Spleen (tissue), 11 donors: ENCODE results near the gene SMIM21. TPM values are rescaled to one million over a fixed set of nuclear protein-coding genes. Genes with fewer than 3 reads are reported as not detected.

ENCODE experiments used
- DNase-seq: peaks from one replicate; pipeline ENCODE4 v3.0.0-alpha.2; 2020
- H3K27ac ChIP-seq, 8 donors: fragments of 200-600 bp; sonication (generic) in 7 of 8; 1 replicate in 4 of 8; 2 replicates in 4 of 8; pipeline versions ENCODE4 v1.5.0 to v1.8.0; 2016 to 2021; ENCODE audit warnings: inconsistent platforms in 4 of 8, mild to moderate bottlenecking in 4 of 8, moderate library complexity in 1 of 8
- H3K27me3 ChIP-seq, 7 donors: fragments of 200-600 bp; sonication (generic) in 6 of 7; replicated peaks in 1 of 7; 1 replicate in 4 of 7; 2 replicates in 3 of 7; pipeline versions ENCODE4 v1.5.0 to v1.8.0; 2016 to 2021; ENCODE audit warnings: inconsistent platforms in 3 of 7, mild to moderate bottlenecking in 1 of 7
- H3K36me3 ChIP-seq, 6 donors: fragments of 200-600 bp; sonication (generic) in 5 of 6; 1 replicate in 4 of 6; 2 replicates in 2 of 6; pipeline versions ENCODE4 v1.5.0 to v1.8.0; 2016 to 2021; ENCODE audit warnings: inconsistent platforms in 2 of 6
- H3K4me1 ChIP-seq, 6 donors: fragments of 200-600 bp; sonication (generic) in 5 of 6; 1 replicate in 3 of 6; 2 replicates in 3 of 6; pipeline versions ENCODE4 v1.5.0 to v1.8.0; 2016 to 2021; ENCODE audit warnings: inconsistent platforms in 3 of 6
- H3K4me3 ChIP-seq, 8 donors: fragments of 200-600 bp; sonication (generic) in 7 of 8; 1 replicate in 4 of 8; 2 replicates in 4 of 8; pipeline versions ENCODE4 v1.5.0 to v1.8.0; 2016 to 2021; ENCODE audit warnings: inconsistent platforms in 4 of 8, mild to moderate bottlenecking in 4 of 8, moderate library complexity in 2 of 8
- H3K9me3 ChIP-seq, 8 donors: fragments of 200-600 bp; sonication (generic) in 7 of 8; 1 replicate in 4 of 8; 2 replicates in 4 of 8; pipeline versions ENCODE4 v1.5.0 to v1.8.0; 2016 to 2021; ENCODE audit warnings: inconsistent platforms in 4 of 8
- CTCF ChIP-seq, 11 experiments: fragments of 200-600 bp in 7 of 11; fragments of 450-650 bp in 4 of 11; sonication (generic) in 4 of 11; IDR thresholded peaks in 8 of 11; conservative IDR thresholded peaks in 3 of 11; 1 replicate in 7 of 11; 2 replicates in 4 of 11; pipeline versions ENCODE4 v1.4.0 to v1.8.0; 2016 to 2021; ENCODE audit warnings: antibody characterized with exemption in 11 of 11, inconsistent platforms in 4 of 11, mild to moderate bottlenecking in 1 of 11
- POLR2A ChIP-seq, 3 donors: fragments of 450-650 bp; IDR thresholded peaks; one replicate each; pipeline ENCODE4 v1.5.1; 2017; ENCODE audit warnings: antibody characterized with exemption in 3 of 3, mild to moderate bottlenecking in 1 of 3
- POLR2AphosphoS5 ChIP-seq, 3 donors: sonication (generic); formaldehyde crosslinking; IDR thresholded peaks; one replicate each; pipeline ENCODE4 v1.5.1; 2017; ENCODE audit warnings: antibody characterized with exemption in 3 of 3
- WGBS, 5 donors: extraction: QIAGEN DNeasy Blood & Tissue Kit in 3 of 5; methylation state at CpG; one replicate each; pipeline versions ENCODE4 v1.1.5 to v1.1.7; 2013 to 2018; 5-methylcytosine and 5-hydroxymethylcytosine counted together
- intact Hi-C: fragments of 100-400 bp; cut with DNase I; formaldehyde crosslinking; loops from one replicate; pipeline ENCODE4 v1.15.0; 2023; ENCODE audit warnings: low total_unique reads
- polyA plus RNA-seq, 3 donors: library from polyadenylated mRNA; stranded (reverse); fragments of 200-250 nt; gene quantifications; one replicate each; pipeline ENCODE4 v1.2.1, GENCODE V29; 2013
- total RNA-seq, 7 donors: library from RNA; depleted of rRNA in 3 of 7; stranded (reverse); fragments of >200 nt in 3 of 7; fragmentation: NEBNext Ultra II Directional in 4 of 7; extraction: Animal tissue kit (Norgen Biotek cat#: 25700) in 4 of 7; gene quantifications; one replicate each; pipeline versions ENCODE4 v1.1.0 to v1.2.1, GENCODE V29; 2016 to 2021
- donor health status: healthy with polysubstance abuse.
- donor health status: DM: no; HTN: no; CAD: no; lungs with moderate emphysema.
- donor health status: DM: no; HTN: no; CAD: no.
- donor health status: Bipolar disorder and iron deficiency.
- donor health status: healthy.
- donor health status: DM: no; HTN: no; CAD: no.
- donor health status: DM: yes; HTN: yes; CAD: no.

The SMIM21 gene
- total and polyA plus RNA-seq, 10 donors = not detected

- Histone ChIP-seq H3K27ac (no peak overlapping the region), H3K27me3 (no peaks in the 10 kb centered on the region), H3K36me3 (no peaks in the 10 kb centered on the region), H3K9me3 (peaks cover 0 to 12% (median 7%) of the 10 kb centered on the region in 8 donors), H3K4me3 (no peak overlapping the region), H3K4me1 (no peaks in the 10 kb centered on the region)
- TF ChIP-seq POLR2AphosphoS5 (IDR thresholded peaks at IDR 0.05) (no peak), POLR2A (IDR thresholded peaks at IDR 0.05) (no peak), CTCF (IDR thresholded peaks at IDR 0.05 in 8 of 11, conservative IDR thresholded peaks at IDR 0.05 in 3 of 11) (no peak)
- intact Hi-C loops = no loop called here
- 77 to 94% (median 88%) methylated on average over 3 of the region's 3 CpGs for WGBS, 5 donors
- DNase-seq = no peak
Observed at GRCh38 chr18:75421656-75422055, 5.8 kb downstream of the SMIM21 start.

DNA sequence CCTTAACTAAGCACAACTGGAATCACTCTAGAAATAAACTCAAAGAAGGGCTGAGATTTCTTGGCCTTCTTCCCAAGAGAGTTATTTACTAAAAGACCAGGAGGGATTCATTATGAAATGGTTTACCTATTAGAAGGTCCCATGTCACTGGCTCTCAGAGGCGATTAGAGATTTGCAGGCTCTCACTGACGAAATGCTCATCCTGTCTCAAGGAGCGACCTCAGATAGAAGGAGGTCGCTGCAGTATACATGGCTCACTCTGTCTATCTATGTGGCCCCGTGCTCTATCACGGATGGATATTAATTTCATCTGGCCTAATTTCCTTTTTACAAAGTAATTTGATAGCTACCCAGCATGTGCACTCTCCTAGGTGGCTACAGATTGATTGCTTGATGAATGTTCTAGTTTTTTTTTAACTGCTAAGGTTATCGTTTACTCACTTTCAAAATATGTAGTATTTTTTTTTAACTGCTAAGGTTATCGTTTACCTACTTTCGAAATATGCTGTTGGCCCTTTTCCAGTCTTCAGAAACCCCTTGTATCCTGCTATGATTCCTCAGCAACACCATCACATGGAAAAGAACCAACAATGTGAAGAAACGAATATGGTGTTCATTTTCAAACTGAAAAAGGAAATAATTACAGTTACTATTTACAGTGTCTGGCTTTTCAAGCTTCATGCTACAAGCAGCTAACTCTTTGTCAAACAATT is 9.1 kb downstream of the SMIM21 start:
- Histone ChIP-seq H3K36me3 (no peaks in the 10 kb centered on the region), H3K4me1 (no peaks in the 10 kb centered on the region), H3K27ac (no peak overlapping the region), H3K4me3 (no peak overlapping the region), H3K9me3 (peaks cover 0 to 12% (median 7%) of the 10 kb centered on the region in 8 donors), H3K27me3 (no peaks in the 10 kb centered on the region)
- TF ChIP-seq POLR2A (IDR thresholded peaks at IDR 0.05) (no peak), CTCF (IDR thresholded peaks at IDR 0.05 in 8 of 11, conservative IDR thresholded peaks at IDR 0.05 in 3 of 11) (no peak), POLR2AphosphoS5 (IDR thresholded peaks at IDR 0.05) (no peak)
- DNase-seq = no peak
- 80 to 94% (median 87%) methylated on average over 10 of the region's 10 CpGs for WGBS, 5 donors
- intact Hi-C loops = no loop called here

GRCh38 chr18:75410611-75411010 is 16.9 kb downstream of the SMIM21 start:
- no peak for DNase-seq
- H3K9me3 ChIP-seq = no peaks in the 10 kb centered on the region
- intact Hi-C loops = no loop called here
- WGBS, 5 donors = 48 to 76% (median 52%) methylated on average over 4 of the region's 4 CpGs
- H3K36me3 ChIP-seq = no peaks in the 10 kb centered on the region
- H3K4me1 ChIP-seq = no peaks in the 10 kb centered on the region
- no peak overlapping the region for H3K27ac ChIP-seq
- H3K4me3 ChIP-seq = no peak overlapping the region
- no peaks in the 10 kb centered on the region for H3K27me3 ChIP-seq
- TF ChIP-seq CTCF (IDR thresholded peaks at IDR 0.05 in 8 of 11, conservative IDR thresholded peaks at IDR 0.05 in 3 of 11) = no peak
- no peak for TF ChIP-seq POLR2A (IDR thresholded peaks at IDR 0.05)
- no peak for TF ChIP-seq POLR2AphosphoS5 (IDR thresholded peaks at IDR 0.05)

DNA sequence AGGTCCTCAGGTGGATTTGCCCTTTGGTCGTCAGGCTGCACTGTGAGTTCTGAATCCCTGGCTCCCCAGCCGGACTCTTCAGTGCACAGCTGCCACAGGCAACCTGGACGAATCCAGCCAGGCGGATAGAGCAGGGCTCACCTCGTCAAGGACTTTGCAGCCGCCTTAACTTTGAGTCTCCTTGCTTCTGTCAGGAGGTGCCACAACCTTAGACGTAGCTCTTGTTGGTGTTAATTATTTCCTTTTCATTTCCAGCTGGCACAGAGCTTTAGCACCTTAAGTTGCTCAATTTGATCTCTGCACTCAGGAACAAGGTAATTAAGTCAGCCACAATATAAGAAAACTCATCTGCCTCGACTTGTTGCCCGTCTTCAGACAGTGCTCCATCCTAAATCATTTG is 17.7 kb downstream of the SMIM21 start:
- Histone ChIP-seq H3K27ac (no peak overlapping the region), H3K27me3 (no peaks in the 10 kb centered on the region), H3K36me3 (no peaks in the 10 kb centered on the region), H3K4me1 (no peaks in the 10 kb centered on the region), H3K4me3 (no peak overlapping the region), H3K9me3 (no peaks in the 10 kb centered on the region)
- DNase-seq = no peak
- intact Hi-C loops = no loop called here
- no peak for TF ChIP-seq CTCF (IDR thresholded peaks at IDR 0.05 in 8 of 11, conservative IDR thresholded peaks at IDR 0.05 in 3 of 11)
- no peak for TF ChIP-seq POLR2A (IDR thresholded peaks at IDR 0.05)
- TF ChIP-seq POLR2AphosphoS5 (IDR thresholded peaks at IDR 0.05) = no peak
- WGBS, 5 donors = 82 to 95% (median 88%) methylated on average over 9 of the region's 9 CpGs
